Mesodermal cell (in vitro differentiated cells): Measurements from ENCODE around the gene GRIA4.
"Not testable (repeated sequence)": the region's sequence is repeated elsewhere in the genome, so short reads cannot be mapped to it uniquely, and the experiment has no call there.

Experiments
- H3K27ac ChIP-seq: 2 replicates; pipeline ENCODE4 v1.7.0; 2013; ENCODE audit warnings: mild to moderate bottlenecking, low read depth, low read length, moderate library complexity; ENCODE audit not compliant: severe bottlenecking
- H3K36me3 ChIP-seq: 2 replicates; pipeline ENCODE4 v1.7.1; 2013; ENCODE audit warnings: mild to moderate bottlenecking, low read length, moderate library complexity; ENCODE audit not compliant: control insufficient read depth, insufficient read depth
- H3K4me1 ChIP-seq: one replicate; pipeline ENCODE4 v1.7.1; 2013; ENCODE audit warnings: mild to moderate bottlenecking, low read length; ENCODE audit not compliant: insufficient read depth, control insufficient read depth, poor library complexity, severe bottlenecking
- H3K4me3 ChIP-seq: 2 replicates; pipeline ENCODE4 v1.7.0; 2013; ENCODE audit warnings: low read length, control low read depth, mild to moderate bottlenecking; ENCODE audit not compliant: insufficient read depth, poor library complexity, severe bottlenecking; ENCODE audit errors: extremely low read depth
- H3K9me3 ChIP-seq: 2 replicates; pipeline ENCODE4 v1.7.1; 2013; ENCODE audit warnings: mild to moderate bottlenecking, low read length, moderate library complexity; ENCODE audit not compliant: control insufficient read depth
- WGBS, 2 experiments: methylation state at CpG; one replicate each; pipeline ENCODE4 v1.1.5; 2013; ENCODE audit warnings: missing lambda C conversion rate in 2 of 2; ENCODE audit not compliant: insufficient coverage in 2 of 2; 5-methylcytosine and 5-hydroxymethylcytosine counted together

GRIA4 gene

DNA sequence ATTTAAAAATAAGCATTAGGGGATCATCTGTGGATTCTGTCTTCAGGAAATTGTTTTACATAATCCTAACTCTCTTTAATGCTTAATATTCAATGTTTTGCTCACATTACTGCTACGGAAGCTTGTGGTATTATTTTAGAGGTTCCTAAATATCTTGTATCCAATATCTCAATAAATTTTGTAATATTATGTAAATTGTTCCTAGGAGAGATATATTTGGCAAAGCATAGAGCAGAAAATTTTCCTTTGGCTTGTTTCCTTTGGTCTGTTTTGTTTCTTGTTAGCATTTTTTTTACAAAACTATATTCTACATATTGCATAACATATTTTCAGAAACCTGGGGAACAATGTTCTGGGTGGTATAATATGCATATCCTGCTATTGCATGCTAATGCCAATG, 144.8 kb downstream of the GRIA4 start:
- Histone ChIP-seq H3K4me1 (no peaks in the 10 kb centered on the region), H3K4me3 (no peak overlapping the region), H3K9me3 (no peaks in the 10 kb centered on the region), H3K36me3 (no peaks in the 10 kb centered on the region), H3K27ac (no peak overlapping the region)
- WGBS, 2 experiments = no CpG with 5 or more reads among the region's 1 CpG

DNA sequence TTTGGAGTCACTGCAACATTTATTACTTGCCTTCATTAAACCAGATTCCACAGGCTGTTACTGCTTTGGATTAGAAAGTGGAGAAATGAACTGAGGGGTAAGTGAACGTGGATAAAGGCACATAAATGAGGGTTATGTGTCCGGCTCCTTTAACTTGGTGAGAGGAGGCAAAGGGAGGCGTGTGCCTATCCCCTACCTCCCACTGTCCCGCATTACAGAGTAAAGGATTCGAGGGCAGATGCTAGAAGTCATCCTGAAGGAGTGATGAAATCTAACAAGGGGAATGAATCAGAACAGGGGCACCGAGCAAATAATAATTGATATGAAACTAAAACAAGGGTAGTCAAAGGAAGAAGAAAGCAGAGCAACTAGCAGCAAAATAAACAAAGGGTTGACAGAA, 147.2 kb downstream of the GRIA4 start:
- Histone ChIP-seq H3K27ac (no peak overlapping the region), H3K4me3 (no peak overlapping the region), H3K4me1 (no peaks in the 10 kb centered on the region), H3K36me3 (no peaks in the 10 kb centered on the region), H3K9me3 (no peaks in the 10 kb centered on the region)
- 69 to 100% methylated on average over 1 to 2 of the region's 6 CpGs for WGBS, 2 experiments

DNA sequence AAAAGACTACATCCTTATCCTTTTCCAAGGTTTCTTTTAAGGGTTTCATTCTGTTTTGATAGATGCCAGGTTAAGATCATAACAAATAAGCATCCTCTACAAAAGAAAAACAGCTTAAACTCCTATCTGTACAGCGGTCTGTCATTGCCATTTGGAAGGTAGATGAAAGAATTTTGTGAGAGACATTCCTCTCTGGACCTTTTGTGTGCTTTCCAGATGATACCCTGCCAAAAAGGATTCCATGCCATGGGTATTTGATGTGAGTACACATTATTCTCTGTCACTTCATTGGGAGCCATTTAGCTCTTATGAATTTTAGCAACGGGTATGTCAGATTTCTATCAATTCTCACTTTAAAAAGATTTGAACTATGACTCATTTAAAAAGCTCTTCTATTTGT, 153.7 kb downstream of the GRIA4 start:
- Histone ChIP-seq H3K9me3 (no peaks in the 10 kb centered on the region), H3K4me1 (no peaks in the 10 kb centered on the region), H3K4me3 (no peak overlapping the region), H3K27ac (no peak overlapping the region), H3K36me3 (no peaks in the 10 kb centered on the region)
- 67% methylated on average over 1 of the region's 2 CpGs; no CpG with 5 or more reads in 1 of the 2 experiments for WGBS, 2 experiments

DNA sequence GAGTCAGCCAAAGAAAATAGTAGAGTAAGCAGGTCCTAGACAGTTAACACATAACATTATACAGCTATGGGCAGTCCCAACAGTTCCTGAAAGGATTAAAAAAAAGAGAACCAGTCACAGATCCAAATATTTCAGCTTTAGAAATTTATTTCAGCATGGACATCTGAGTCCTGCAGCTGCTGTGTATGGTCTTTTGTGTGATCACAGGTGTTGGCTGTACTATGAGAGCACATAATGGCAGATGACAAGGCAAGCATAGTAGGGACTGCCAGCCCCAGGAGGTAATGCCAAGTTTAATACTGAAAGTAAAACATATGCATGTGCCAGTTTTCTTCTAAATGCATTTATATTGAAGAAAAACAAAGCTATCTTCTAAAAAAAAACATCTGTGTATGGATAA, 158.1 kb downstream of the GRIA4 start:
- H3K27ac ChIP-seq = no peak overlapping the region
- H3K9me3 ChIP-seq = no peaks in the 10 kb centered on the region
- H3K4me1 ChIP-seq = no peaks in the 10 kb centered on the region
- no peak overlapping the region for H3K4me3 ChIP-seq
- H3K36me3 ChIP-seq = no peaks in the 10 kb centered on the region

DNA sequence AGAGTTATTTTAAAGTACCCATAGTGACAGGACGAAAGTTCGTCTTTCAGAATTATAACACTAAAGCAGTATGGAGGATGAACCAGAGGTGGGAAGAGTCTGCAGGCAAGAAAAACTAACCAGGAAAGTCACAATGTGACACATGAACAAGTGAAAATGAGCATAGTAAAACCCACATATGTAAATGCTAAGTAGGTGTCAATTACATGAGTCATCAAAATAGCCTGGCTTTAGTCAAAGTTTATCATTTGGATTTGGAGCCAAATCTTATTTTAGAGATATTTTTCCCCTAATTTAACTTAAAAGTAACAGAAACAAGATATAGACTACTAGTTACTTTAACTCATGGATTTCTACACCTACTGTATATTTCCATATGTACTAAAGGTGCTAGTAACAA, 159.8 kb downstream of the GRIA4 start:
- no peak overlapping the region for H3K4me3 ChIP-seq
- no peaks in the 10 kb centered on the region for H3K36me3 ChIP-seq
- 100% methylated on average over 1 of the region's 2 CpGs; no CpG with 5 or more reads in 1 of the 2 experiments for WGBS, 2 experiments
- no peak overlapping the region for H3K27ac ChIP-seq
- H3K9me3 ChIP-seq = no peaks in the 10 kb centered on the region
- H3K4me1 ChIP-seq = no peaks in the 10 kb centered on the region

DNA sequence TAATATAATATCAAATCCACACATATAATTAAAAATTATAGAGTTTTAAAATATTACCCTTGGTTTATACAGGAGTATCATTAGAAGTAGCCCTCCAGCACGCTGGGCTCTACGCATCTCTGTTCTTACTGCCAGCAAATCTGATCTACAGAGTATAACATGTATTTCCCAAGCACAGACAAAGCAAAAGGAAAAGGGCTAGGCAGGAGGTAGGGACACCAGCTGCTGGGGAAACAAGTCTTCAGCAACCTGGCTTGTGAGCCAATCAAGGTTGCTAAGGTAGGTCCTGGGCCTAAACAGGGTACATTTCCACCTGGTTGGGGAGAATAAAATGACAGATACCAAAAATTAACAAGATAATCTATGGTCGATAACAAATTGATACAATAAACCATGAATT, 163.6 kb downstream of the GRIA4 start:
- not testable (repeated sequence) for H3K9me3 ChIP-seq, H3K4me3 ChIP-seq, H3K36me3 ChIP-seq, H3K27ac ChIP-seq, H3K4me1 ChIP-seq
- WGBS, 2 experiments = no CpG with 5 or more reads among the region's 3 CpGs

DNA sequence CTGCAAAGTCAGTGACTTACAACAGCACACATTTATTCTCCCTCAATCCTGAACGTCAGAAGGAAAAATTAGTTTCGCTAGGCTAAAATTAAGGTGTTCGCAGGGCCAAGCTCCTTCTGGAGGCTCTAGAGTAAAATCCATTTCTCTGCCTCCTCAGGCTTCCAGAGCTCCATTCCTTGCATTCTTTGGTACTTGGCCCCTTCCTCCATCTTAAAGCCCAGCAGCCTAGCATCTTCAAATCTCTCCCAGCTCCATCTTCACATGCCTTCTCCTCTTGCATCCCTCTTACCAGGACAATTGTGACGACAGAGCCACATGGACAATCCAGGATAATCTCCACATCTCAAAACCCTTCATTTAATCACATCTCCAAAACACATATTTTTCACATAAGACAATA, 165.0 kb downstream of the GRIA4 start:
- Histone ChIP-seq H3K4me1 (no peaks in the 10 kb centered on the region), H3K9me3 (no peaks in the 10 kb centered on the region), H3K27ac (no peak overlapping the region), H3K36me3 (no peaks in the 10 kb centered on the region), H3K4me3 (no peak overlapping the region)
- WGBS, 2 experiments = 88 to 96% methylated on average over 4 of the region's 4 CpGs

DNA sequence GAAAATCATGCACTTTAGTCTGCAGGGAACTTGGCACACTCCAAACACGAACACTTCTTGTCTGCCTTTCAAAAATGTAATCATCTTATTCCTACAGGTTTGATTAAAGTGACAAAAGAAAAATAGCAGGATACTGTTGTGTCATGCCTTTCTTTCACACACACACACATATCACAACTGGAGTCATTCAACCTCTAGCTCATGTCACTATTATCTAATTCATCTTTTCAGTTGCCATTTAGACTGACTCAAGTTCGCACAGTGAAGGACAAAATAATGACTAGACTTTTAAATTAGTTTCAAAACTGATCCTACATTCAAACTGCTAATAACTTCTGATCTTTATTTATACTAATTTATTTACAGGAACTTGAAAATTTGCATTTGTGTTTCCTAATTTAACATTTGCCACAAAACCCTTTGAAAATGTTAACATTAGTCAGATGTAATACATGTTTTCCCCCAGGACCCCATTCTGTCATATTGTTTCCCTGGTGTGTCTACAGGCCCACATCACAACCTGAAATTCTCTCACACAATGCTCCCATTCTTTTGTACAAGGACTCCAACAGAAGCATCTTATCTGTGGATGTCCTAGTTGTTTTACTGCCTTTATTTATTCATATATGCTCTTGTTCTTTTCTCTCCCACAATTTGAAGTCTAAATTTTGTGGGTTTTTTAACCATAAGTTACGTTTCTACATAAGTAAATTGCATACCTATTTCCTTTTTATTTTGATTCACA, 171.1 kb downstream of the GRIA4 start:
- Histone ChIP-seq H3K9me3 (no peaks in the 10 kb centered on the region), H3K27ac (no peak overlapping the region), H3K4me3 (no peak overlapping the region), H3K4me1 (no peaks in the 10 kb centered on the region), H3K36me3 (no peaks in the 10 kb centered on the region)
- 83% methylated on average over 1 of the region's 3 CpGs; no CpG with 5 or more reads in 1 of the 2 experiments for WGBS, 2 experiments

DNA sequence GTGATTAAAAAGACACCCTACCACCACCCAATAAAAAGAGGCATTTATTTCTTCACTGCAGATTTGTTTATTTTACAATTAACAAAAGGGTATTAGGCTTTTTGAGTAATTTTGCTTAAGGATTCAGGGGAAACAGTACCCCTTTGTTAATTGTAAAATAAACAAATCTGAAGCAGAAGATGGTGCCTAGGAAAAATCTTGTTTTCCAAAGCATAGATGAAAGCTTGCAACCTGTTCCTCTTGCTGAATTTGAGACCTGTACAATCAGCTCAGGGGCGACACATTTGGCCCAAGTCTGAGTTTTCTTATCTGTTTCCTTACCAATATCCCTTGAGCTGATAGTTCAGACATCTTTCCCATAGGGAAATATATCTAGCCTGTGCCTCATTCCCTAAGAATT, 171.9 kb downstream of the GRIA4 start:
- 70% methylated on average over 1 of the region's 1 CpG; no CpG with 5 or more reads in 1 of the 2 experiments for WGBS, 2 experiments
- H3K36me3 ChIP-seq = no peaks in the 10 kb centered on the region
- no peak overlapping the region for H3K27ac ChIP-seq
- H3K9me3 ChIP-seq = no peaks in the 10 kb centered on the region
- H3K4me3 ChIP-seq = no peak overlapping the region
- no peaks in the 10 kb centered on the region for H3K4me1 ChIP-seq

DNA sequence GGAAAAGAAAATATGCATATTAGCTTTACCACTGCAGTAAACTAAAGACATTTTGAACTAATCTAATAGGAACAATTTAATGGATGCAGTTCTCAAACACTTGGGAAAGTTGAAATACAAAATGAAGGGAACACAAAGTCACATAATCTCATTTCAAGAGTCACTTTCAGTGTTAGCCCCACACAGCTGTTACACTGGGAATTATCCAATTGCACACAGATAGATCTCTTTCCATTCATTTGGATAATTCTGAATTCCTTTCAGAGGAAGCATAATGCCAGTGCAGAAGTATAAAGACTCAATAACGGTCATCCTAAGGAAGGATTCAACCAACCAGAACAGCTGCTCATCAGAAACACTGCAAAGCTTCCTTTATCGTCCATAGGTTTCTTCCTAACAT, 173.3 kb downstream of the GRIA4 start:
- WGBS, 2 experiments = 67% methylated on average over 1 to 2 of the region's 2 CpGs
- Histone ChIP-seq H3K9me3 (no peaks in the 10 kb centered on the region), H3K36me3 (no peaks in the 10 kb centered on the region), H3K27ac (no peak overlapping the region), H3K4me3 (no peak overlapping the region), H3K4me1 (no peaks in the 10 kb centered on the region)

DNA sequence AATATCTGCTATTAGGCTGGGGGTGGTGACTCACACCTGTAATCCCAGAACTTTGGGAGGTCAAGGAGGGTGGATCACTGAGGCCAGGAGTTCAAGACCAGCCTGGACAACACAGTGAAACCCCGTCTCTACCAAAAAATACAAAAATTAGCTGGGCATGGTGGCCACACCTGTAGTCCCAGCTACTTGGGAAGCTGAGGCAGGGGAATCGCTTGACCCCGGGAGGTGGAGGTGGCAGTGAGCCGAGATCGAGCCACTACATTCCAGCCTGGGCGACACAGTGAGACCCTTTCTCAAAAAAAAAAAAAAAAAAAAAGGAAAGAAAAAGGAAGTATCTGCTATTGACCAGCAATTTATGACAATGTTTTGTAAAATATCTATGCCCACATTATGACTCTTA, 176.0 kb downstream of the GRIA4 start:
- H3K9me3 ChIP-seq, H3K36me3 ChIP-seq, H3K27ac ChIP-seq, H3K4me1 ChIP-seq, H3K4me3 ChIP-seq: not testable (repeated sequence)
- 83% methylated on average over 2 of the region's 6 CpGs; no CpG with 5 or more reads in 1 of the 2 experiments for WGBS, 2 experiments
